HG03060 (cell line): ENCODE results near the gene FOXK2.

Experiments
- ATAC-seq: cut with Tn5 transposase; IDR thresholded peaks from one replicate; pipeline ENCODE4 v1.9.1; 2021; ENCODE audit warnings: low read depth, moderate number of reproducible peaks; ENCODE audit not compliant: unreplicated experiment

FOXK2 gene

DNA sequence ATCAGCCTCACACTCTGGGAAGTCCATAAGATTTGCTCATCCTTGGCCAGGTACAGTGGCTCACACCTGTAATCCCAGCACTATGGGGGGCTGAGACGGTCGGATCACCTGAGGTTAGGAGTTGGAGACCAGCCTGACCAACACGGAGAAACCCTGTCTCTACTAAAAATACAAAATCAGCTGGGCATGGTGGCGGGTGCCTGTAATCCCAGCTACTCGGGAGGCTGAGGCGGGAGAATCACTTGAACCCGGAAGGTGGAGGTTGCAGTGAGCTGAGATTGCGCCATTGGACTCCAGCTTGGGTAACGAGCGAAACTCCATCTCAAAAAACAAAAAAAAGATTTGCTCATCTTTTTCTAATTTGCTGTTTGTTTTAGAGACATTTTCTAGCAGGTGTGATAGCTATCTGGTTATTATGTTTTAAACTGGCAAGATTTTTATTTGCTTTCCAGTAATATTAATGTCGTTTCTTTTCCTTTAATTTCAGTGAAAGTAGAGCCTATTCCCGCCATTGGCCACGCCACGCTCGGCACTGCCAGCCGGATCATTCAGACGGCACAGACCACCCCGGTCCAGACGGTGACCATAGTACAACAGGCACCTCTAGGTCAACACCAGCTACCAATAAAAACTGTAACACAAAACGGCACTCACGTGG is 67.2 kb downstream of the FOXK2 start:
- no peak for ATAC-seq

DNA sequence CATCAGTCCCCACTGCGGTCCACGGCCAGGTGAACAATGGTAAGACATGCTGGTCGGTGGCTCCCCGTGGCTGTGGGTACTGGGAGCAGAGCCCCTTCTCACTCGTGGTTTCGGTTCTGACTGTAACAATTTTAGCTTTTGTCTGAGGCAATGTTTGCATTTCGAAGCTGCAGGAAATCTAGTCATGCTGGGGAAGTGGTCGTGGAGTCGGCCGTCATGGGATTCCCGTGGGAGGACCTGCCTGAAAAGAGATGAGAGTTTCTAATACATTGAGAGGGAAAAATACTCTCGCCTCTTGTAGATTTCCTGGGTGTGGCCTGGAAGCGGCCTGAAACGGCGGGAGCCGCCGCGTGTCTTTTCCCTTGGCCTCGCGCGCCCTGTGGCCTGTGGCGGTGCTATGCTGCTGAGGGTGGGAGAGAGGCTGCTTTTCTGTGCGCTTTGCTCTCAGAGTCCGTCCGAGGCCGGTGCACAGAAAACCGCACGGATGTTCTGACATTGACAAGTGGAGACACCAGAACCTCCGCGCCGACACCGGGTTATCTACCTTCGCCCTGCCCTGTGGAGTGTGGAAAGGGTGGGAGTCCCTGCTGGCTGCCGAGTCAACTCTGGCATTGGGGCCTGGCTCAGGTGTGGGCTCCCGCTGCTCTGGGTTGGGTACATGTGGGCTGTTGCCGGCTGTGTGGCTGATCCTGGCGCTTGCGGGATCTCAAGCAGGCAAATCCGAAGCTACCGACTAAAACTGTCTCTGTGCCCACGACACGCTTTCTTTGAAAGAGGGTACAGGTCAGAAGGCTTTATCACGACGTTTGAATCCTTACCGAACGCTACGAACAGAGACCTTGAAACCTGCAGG is 67.9 kb downstream of the FOXK2 start:
- no peak for ATAC-seq

DNA sequence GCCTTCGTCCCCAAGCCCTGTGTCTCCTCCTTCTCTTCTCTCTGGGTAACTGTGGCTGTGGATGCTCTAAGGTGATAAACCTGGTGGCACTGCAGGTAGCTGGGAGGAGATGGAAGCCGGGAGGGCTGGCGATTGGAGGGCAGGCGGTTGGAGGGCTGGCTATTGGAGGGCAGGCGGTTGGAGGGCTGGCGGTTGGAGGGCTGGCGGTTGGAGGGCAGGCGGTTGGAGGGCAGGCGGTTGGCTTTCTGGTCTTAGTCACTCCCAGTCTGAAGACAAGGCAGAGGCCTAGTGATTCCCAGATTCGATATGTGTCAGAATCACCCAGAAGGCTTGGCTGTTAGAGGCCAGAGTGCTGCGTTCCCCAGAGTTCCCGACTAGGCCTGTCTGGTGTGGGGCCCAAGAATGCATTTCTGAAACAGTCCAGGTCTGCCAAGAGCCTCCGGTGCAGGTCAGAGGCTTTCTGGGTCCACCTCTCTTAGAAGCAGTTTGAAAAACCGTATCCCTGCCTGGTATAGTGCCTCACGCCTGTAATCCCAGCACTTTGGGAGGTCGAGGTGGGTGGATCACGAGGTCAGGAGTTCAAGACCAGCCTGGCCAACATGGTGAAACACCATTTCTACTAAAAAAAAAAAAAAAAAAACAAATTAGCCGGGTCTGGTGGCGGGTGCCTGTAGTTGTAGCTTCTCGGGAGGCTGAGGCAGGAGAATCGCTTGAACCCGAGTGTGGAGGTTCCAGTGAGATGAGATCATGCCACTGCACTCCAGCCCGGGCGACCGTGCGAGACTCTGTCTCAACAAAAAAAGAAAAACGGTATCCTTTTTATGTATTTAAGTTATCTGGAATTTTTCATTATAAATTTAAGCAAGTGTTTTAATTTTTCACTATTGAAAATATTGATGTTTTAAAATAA is 69.0 kb downstream of the FOXK2 start:
- ATAC-seq, result no peak

DNA sequence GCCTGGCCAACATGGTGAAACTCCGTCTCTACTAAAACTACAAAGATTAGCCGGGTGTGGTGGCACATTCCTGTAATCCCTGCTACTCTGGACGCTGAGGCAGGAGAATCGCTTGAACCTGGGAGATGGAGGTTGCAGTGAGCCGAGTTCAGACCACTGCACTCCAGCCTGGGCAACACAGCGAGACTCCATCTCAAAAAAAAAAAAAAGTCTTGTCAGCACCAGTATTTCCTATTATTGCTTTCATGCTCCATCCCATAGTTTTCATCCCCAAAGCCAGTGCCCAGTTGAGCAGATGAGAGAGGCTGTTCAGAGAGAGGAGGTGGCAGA is 70.3 kb downstream of the FOXK2 start:
- no peak for ATAC-seq

DNA sequence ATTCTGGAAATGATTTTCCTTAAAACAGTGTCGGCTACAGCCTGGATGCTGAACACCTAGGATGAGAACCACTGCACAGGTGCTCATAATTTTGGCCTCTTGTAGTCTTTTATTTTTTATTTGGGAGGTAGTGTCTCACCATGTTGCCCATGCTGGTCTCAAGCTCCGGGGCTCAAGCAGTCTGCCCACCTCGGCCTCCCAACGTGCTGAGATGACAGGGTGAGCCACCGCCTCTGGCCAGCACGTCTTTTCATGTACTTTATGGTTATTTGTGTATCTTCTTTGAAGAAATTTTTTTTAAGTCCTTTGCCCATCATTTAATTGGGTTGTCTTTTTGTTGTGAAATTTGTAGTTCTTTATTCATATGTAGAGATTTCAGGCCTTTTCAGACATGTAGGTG is 70.7 kb downstream of the FOXK2 start:
- no peak for ATAC-seq

DNA sequence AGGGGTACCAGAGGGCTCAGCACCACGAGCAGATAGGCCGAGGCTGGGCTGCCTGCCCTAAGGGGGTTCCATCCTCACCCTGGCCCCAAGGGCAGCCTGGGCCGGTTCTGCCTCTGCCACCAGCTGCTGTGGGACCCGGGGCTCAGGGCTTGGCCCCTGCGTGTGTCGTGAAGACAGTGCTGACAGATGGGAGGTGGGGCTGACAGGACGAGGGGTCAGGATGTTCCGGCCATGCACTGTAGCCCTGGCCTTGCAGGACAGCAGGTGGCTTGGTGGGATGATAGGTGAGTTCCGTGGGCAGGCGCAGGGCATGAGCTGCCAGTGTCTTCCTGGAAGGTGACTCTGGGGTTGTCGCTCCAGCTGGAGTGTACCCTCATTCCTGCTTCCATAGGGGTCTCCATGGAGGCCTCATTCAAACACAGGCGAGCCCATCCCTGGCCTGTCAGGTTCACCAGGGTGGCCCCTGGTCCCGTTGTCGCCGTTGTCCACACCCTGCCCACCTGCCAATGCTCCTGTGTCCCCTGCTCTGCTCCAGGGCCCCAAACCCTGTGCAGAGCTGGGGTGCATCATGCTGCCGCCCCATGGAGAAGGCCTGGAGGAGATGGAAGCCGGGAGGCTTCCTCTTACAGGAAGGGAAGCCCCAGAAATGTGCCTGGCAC is 71.5 kb downstream of the FOXK2 start:
- no peak for ATAC-seq

DNA sequence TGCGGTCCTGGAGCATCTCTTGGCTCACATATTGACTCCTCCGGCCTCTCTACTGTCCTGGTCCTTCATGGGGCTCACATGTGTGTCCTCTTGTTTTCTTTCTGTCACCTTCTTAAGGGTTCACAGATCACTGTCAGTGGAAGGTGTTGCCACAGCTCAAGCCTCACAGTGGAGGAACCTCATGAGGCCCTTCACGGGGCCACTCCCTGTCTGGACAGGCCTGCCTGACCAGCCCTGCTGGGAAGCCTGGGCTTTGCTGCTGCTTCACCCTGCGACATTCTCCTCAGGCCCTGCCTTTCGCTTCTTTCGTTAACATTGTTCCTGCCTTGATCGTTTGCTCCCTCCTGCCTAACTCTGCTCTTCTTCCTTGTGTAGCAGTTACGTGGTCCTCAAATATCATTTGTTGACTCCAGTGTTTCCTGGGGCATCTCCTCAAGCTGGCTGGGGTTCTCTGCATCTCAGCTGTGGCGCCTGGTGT is 72.8 kb downstream of the FOXK2 start:
- ATAC-seq, result no peak

DNA sequence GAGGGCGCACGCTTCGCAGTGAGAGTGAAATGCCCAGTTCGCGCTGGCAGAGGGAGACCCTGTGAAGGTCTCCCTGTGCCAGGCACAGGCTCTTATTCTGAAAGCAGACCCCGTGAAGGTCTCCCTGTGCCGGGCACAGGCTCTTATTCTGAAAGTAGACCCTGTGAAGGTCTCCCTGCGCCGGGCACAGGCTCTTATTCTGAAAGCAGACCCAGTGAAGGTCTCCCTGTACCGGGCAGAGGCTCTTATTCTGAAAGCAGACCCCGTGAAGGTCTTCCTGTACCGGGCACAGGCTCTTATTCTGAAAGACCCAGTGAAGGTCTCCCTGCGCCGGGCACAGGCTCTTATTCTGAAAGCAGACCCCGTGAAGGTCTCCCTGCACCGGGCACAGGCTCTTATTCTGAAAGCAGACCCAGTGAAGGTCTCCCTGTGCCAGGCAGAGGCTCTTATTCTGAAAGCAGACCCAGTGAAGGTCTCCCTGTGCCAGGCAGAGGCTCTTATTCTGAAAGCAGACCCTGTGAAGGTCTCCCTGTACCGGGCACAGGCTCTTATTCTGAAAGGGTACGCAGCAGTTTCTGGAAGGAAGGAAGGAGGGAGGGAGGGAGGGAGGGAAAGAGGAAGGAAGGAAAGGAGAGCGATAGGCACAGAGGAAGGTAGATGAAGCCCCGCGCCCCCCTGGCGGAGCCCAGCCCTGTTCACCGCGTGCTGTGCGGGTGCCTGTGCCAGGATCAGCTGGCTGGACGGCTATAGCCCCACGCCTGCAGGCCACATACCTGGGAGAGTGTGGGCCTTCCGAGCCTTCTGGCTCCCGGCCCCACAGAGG is 73.4 kb downstream of the FOXK2 start:
- no peak for ATAC-seq

DNA sequence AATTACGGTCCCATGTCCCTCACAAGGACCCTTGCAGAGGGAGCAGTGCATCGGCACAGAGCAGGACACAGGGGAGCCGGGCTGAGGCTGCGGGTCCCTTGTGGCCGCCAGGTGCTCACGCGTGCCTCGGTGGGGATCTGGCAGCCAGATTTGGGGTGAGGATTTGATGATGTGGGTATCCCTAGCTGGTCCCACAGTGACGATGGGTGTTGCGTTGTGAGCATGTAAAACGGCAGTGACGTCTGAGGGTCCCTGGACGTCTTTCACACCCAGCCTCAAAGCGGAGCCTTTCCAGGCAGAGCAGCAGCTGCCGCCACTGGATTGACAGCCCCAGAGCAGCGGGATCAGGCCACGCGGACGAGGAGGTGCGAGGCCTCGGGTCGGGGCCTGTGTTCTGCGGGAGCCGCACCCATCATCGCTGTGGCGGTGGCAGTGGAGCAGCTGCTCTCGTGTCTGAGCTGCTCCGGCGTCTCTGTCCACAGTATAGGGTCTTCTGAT is 74.1 kb downstream of the FOXK2 start:
- ATAC-seq, result no peak

DNA sequence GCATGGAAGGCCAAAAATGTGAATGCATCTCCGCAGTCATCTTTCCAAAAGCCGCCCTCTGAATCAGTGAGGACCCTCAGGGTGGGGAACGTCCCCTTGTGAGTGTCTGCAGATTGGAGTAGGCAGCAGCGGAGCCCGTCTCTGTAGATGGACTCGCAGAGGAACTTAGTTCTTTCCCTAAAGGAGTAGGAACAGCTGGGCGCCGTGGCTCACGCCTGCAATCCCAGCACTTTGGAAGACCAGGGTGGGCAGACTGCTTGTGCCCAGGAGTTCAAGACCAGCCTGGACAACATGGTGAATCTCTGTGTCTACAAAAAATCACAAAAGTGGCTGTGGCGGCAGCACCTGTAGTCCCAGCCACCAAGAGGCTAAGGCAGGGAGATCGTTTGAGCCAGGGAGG is 75.0 kb downstream of the FOXK2 start:
- ATAC-seq, result no peak

DNA sequence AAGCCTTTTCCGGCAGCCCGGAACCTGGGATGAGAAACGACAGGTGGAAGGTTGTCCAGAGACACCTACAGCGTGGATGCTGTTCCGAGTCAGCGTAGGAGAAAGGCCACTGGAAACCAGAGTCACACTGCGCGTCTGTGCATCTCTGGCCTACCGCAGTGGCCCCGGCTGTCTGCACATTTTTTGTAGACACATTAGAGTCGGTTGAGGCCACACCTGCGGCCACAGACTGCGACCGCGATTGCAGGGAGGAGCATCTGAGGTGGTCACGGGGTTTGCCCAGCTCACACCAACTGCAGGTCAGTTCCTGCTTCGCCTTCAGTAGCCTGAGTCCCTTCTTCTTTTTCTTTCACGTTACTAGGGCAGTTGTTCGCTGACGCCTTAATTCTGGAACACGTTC is 76.4 kb downstream of the FOXK2 start:
- ATAC-seq, result no peak

DNA sequence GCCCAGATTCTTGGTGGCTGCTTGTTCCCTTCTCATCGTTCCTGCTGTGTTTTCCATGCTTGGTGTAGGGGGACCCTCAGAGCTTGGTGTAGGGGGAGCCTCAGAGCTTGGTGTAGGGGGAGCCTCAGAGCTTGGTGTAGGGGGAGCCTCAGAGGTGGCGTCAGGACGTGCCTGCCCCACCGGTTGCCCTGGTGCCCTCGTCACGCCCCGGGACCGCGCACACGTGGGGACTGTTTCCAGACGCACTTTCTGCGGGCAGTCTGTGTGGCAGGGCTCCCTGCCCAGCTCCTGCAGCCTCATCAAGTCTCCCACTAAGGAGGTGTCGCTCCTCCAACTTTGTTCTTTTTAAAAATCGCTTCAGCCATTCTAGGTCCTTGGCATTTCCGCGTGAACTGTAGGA is 76.8 kb downstream of the FOXK2 start:
- no peak for ATAC-seq

DNA sequence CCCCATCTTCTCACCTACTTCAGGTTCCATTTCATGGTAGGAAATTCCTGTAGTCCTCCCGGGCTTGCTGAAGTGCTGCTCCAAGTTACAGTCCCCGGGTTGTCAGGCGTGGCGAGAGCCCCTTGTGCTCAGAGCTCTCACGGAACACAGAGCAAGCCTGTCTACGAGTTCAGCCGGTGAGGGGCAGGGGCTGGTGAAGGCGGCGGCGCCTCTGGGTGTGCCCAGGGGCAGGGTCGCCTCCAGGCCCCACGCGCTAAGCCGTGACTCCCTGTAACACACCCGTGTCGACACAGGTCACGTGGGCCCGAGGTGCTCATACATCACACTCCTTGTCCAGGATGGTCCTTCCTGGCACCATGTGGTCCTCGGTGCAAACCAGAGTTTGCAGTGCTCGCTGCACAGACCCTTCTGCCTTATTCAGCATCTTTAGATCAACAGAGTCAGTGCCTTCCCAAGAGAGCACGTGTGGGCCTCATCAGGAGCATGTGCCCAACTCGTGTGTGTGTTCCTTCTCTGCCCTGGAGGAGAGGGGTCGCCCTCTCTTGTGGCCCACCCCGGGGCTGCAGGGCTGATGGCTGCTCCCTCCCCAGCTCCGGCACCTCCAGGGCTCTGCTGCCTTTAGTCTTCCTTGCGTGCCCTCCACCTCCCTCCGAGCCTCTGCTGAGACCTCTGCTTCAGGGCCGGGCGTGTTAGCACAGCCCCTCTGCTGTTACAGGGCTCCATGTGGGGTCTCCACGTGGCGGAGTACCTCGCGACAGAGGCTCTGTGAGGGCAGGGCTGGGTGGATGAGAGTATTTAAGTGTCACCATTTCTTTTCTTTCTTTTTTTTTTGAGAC is 77.5 kb downstream of the FOXK2 start:
- ATAC-seq, result no peak

DNA sequence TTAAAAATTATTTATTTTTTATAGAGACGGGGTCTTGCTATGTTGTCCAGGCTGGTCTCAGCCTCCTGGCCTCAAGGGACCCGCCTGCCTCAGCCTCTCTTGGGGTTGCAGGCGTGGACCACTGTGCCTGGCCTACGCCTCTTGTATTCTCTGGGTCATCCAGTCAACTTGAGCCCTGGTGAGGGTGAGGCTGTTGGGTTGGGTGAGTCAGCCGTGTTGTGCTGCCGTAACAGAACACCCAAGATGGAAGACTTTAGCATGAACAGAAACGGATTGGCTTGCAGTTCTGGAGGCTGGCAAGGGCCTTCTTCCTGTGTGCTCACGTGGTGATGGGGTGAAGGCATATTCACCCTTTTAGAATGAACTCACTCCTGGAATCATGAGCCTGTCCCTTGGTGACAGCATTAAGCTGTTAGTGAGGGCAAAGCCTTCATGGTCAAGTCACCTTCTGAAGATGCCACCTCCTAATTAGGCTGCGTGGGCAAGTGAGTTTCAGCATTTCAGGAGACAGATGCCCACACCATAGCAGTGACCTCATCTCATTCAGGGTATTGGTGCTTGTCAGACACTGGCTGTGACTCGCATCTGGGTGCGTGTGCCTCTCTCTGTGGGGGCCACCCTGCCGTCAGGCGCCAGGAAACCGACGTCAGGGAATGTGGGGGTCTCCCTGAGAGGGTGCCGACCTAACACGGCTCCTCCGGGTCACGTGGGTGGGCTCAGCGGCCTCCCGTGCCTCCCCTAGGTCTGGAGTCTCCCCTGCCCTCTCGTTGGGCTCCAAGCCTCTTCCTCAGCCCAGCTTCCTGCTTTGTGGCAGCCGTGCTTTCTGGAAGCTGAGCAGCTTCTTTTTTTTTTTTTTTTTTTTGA is 79.0 kb downstream of the FOXK2 start:
- no peak for ATAC-seq

DNA sequence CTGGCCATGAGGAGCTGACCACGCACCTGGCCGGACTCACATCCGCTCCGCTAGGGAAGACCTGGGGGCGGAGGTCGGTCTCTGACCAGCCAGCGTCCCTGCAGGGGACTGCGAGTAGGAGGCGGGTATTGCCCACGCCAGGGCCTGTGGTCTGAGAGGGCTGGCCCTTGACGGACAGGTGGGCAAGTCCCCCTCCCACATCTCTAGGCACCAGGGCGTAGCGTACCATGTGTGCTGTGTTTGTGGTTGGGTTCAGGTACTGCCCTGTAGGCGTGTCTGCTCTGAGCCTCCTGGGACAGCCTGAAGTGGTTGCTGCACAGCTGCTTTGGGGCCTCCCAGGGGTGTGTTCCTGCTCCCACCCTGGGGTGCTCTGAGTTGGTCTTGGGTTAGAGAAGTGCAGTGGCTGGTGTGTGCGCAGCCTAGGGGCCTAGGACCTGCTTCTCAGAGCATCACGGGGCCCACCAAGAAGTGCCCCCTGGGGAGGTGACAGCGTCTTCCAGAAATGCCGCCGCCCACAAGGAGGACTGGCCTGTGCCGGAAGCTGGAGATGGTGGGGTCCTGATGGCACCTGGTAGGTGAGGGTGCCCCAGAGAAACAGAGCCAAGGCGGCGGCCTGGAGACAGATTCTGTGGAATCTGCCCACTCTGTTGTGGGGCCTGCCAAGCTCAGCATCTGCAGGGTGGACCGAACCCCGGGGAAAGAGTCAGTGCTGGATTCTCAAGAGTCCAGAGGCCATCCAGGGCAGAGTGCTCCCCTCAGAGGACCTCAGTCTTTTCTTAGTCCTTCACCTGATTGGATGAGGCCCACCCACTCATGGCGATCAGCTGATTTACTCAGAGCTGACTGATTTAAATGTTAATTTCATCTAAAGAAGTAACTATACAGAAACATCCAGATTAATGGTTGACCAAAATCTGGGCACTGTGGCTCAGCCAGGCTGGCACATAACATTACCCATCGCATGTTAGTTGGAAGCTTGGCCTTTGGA is 80.4 kb downstream of the FOXK2 start:
- no peak for ATAC-seq

DNA sequence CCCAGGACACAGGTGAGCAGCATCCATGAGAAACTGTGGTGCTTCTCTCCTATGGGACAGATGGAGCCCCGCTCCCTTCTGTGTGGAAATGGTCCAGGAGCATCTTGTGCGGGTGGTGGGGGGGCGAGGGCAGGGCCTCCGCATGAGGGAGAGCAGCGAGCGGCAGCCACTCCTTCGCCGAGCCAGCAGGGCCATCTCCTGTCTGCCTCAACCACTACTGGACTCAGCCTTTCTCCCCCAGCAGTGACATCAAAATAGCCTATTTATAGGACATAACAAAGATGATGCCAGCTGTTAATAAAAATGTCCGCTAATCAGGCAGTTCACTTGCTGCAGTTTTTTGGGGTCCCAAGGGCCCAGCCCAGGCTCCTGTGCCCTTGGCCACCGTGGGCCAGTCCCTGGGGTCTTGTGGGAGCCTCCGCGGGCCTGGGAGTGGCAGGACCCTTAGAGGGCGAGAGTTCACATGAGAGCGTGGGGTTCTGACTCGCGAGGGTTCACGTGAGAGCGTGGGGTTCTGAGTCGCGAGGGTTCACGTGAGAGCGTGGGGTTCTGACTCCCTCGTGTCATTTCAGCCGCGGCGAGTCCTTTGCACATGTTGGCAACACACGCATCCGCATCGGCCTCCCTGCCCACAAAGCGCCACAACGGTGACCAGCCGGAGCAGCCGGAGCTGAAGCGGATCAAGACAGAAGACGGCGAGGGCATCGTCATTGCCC is 81.4 kb downstream of the FOXK2 start:
- ATAC-seq, result no peak
